CD14-positive monocyte (primary cell): ENCODE measurements around the gene NUP205. TPM values are rescaled to one million over a fixed set of nuclear protein-coding genes. Genes with fewer than 3 reads are reported as not detected.

Source experiments
- DNase-seq, 3 donors: peaks; one replicate each; pipeline ENCODE4 v3.0.0-alpha.2; 2011 to 2022
- H2AFZ ChIP-seq: 2 replicates; pipeline ENCODE4 v1.6.0; 2012; ENCODE audit warnings: mild to moderate bottlenecking, low read depth, low read length, inconsistent platforms; ENCODE audit not compliant: insufficient read depth, poor library complexity, severe bottlenecking
- H3K27ac ChIP-seq, 2 donors: 1 replicate in 1 of 2; 2 replicates in 1 of 2; pipeline ENCODE4 v1.5.1; 2012 to 2013; ENCODE audit warnings: low read length in 2 of 2, control low read depth in 1 of 2, inconsistent platforms in 1 of 2, low read depth in 1 of 2, mild to moderate bottlenecking in 1 of 2
- H3K27me3 ChIP-seq, 2 donors: one replicate each; pipeline versions ENCODE4 v1.6.0 to v1.6.1; 2011 to 2013; ENCODE audit warnings: low read length in 2 of 2; ENCODE audit not compliant: control insufficient read depth in 2 of 2, insufficient read depth in 2 of 2
- H3K36me3 ChIP-seq, 2 donors: replicated peaks in 1 of 2; 1 replicate in 1 of 2; 2 replicates in 1 of 2; pipeline versions ENCODE4 v1.5.1 to v1.6.1; 2012 to 2013; ENCODE audit warnings: low read length in 2 of 2, control low read depth in 1 of 2, inconsistent platforms in 1 of 2, mild to moderate bottlenecking in 1 of 2; ENCODE audit not compliant: insufficient read depth in 2 of 2, control insufficient read depth in 1 of 2
- H3K4me1 ChIP-seq, 2 donors: 1 replicate in 1 of 2; 2 replicates in 1 of 2; pipeline versions ENCODE4 v1.5.1 to v1.6.1; 2012 to 2013; ENCODE audit warnings: low read length in 2 of 2, control low read depth in 1 of 2, inconsistent platforms in 1 of 2, mild to moderate bottlenecking in 1 of 2, moderate library complexity in 1 of 2; ENCODE audit not compliant: insufficient read depth in 2 of 2, control insufficient read depth in 1 of 2
- H3K4me2 ChIP-seq: replicated peaks from 2 replicates; pipeline ENCODE3; 2012; ENCODE audit warnings: low read length, moderate library complexity, mild to moderate bottlenecking; ENCODE audit not compliant: poor library complexity, severe bottlenecking; ENCODE audit errors: extremely low read depth
- H3K4me3 ChIP-seq, 3 experiments: fragments of 200-600 bp in 1 of 3; sonication (generic) in 1 of 3; replicated peaks in 1 of 3; 1 replicate in 2 of 3; 2 replicates in 1 of 3; pipeline ENCODE4 v1.5.1; 2011 to 2013; ENCODE audit warnings: low read length in 3 of 3, mild to moderate bottlenecking in 3 of 3, control low read depth in 2 of 3, low read depth in 2 of 3, inconsistent platforms in 1 of 3, moderate library complexity in 1 of 3
- H3K79me2 ChIP-seq: 2 replicates; pipeline ENCODE4 v1.6.0; 2012; ENCODE audit warnings: mild to moderate bottlenecking, control low read depth, inconsistent platforms, low read length, moderate library complexity; ENCODE audit not compliant: insufficient read depth
- H3K9ac ChIP-seq: 2 replicates; pipeline ENCODE4 v1.6.0; 2017; ENCODE audit warnings: low read length, mild to moderate bottlenecking; ENCODE audit not compliant: insufficient read depth, poor library complexity, severe bottlenecking
- H3K9me3 ChIP-seq, 2 donors: replicated peaks in 1 of 2; 1 replicate in 1 of 2; 2 replicates in 1 of 2; pipeline versions ENCODE4 v1.5.1 to v1.6.1; 2012 to 2013; ENCODE audit warnings: low read length in 2 of 2, control low read depth in 1 of 2; ENCODE audit not compliant: control insufficient read depth in 1 of 2, insufficient read depth in 1 of 2
- H4K20me1 ChIP-seq: 2 replicates; pipeline ENCODE4 v1.6.0; 2012; ENCODE audit warnings: mild to moderate bottlenecking, low read length, control low read depth, moderate library complexity; ENCODE audit not compliant: insufficient read depth
- H3K27ac Mint-ChIP-seq, 7 donors: one replicate each; pipeline ENCODE4 v1.8.0; 2020; ENCODE audit warnings: mild to moderate bottlenecking in 7 of 7, mixed read lengths in 7 of 7, moderate library complexity in 6 of 7, inconsistent platforms in 2 of 7
- H3K27me3 Mint-ChIP-seq, 3 donors: one replicate each; pipeline ENCODE4 v1.8.0; 2021 to 2022; ENCODE audit warnings: low read depth in 3 of 3, mild to moderate bottlenecking in 3 of 3, mixed read lengths in 3 of 3, moderate library complexity in 3 of 3, inconsistent platforms in 1 of 3
- H3K36me3 Mint-ChIP-seq, 2 donors: one replicate each; pipeline ENCODE4 v1.8.0; 2020; ENCODE audit warnings: mixed read lengths in 2 of 2, inconsistent platforms in 1 of 2, mild to moderate bottlenecking in 1 of 2
- H3K4me1 Mint-ChIP-seq: one replicate; pipeline ENCODE4 v1.8.0; 2020; ENCODE audit warnings: mild to moderate bottlenecking, mixed read lengths
- H3K4me3 Mint-ChIP-seq, 2 donors: one replicate each; pipeline ENCODE4 v1.8.0; 2020; ENCODE audit warnings: mild to moderate bottlenecking in 2 of 2, mixed read lengths in 2 of 2, moderate library complexity in 1 of 2
- H3K9me3 Mint-ChIP-seq, 7 donors: one replicate each; pipeline ENCODE4 v1.8.0; 2020 to 2022; ENCODE audit warnings: mixed read lengths in 7 of 7, mild to moderate bottlenecking in 6 of 7, moderate library complexity in 6 of 7, inconsistent platforms in 2 of 7
- CTCF ChIP-seq: fragments of 200-600 bp; IDR thresholded peaks from one replicate; pipeline ENCODE4 v1.8.0; 2022; ENCODE audit warnings: antibody characterized with exemption, mild to moderate bottlenecking
- WGBS: methylation state at CpG from one replicate; pipeline ENCODE4 v1.1.5; 2013; ENCODE audit warnings: missing lambda C conversion rate; ENCODE audit not compliant: insufficient coverage; 5-methylcytosine and 5-hydroxymethylcytosine counted together
- intact Hi-C, 2 donors: fragments of 100-400 bp; cut with micrococcal nuclease; formaldehyde crosslinking; loops; one replicate each; pipeline versions ENCODE4 v1.15.0 to v1.15.1; 2023
- polyA plus RNA-seq, 3 donors: library from polyadenylated mRNA; depleted of rRNA in 1 of 3; unstranded in 2 of 3; stranded (reverse) in 1 of 3; fragments of 300-500 nt in 2 of 3; fragments of >200 nt in 1 of 3; fragmentation: Illumina TruSeq in 2 of 3; gene quantifications; 1 replicate in 2 of 3; 2 replicates in 1 of 3; pipeline ENCODE4 v1.2.3, GENCODE V29; 2012 to 2021

Gene NUP205
- polyA plus RNA-seq, 3 donors: 10.9 to 15.2 (median 13.7) TPM

GRCh38 chr7:135681762-135682161 is 124.0 kb downstream of the NUP205 start:
- Histone ChIP-seq H3K79me2 (no peaks in the 10 kb centered on the region), H3K4me3 (no peak overlapping the region), H3K9me3 (no peaks in the 10 kb centered on the region), H3K9ac (no peak overlapping the region), H3K36me3 (peaks cover 12 to 41% of the 10 kb centered on the region in 2 donors), H4K20me1 (no peaks in the 10 kb centered on the region), H3K4me2 (no peak overlapping the region), H3K4me1 (no peaks in the 10 kb centered on the region), H3K27ac (no peak overlapping the region), H3K27me3 (no peaks in the 10 kb centered on the region), H2AFZ (no peak overlapping the region)
- intact Hi-C loops: no loop called here
- Mint-ChIP-seq H3K4me3 (no peak overlapping the region), H3K27ac (no peak overlapping the region), H3K27me3 (no peaks in the 10 kb centered on the region), H3K4me1 (no peaks in the 10 kb centered on the region), H3K36me3 (peaks cover 33 to 38% of the 10 kb centered on the region in 2 donors), H3K9me3 (peaks cover 0 to 3% (median 0%) of the 10 kb centered on the region in 7 donors)
- 65% methylated on average over 3 of the region's 5 CpGs for WGBS
- no peak for DNase-seq
- no peak for TF ChIP-seq CTCF

GRCh38 chr7:135682191-135682590 is 124.5 kb downstream of the NUP205 start:
- WGBS: 96% methylated on average over 2 of the region's 3 CpGs
- no peak overlapping the region for H3K4me3 Mint-ChIP-seq

More at GRCh38 chr7:135682191-135682590, 124.5 kb downstream of the NUP205 start:
- Histone ChIP-seq H3K27me3 (no peaks in the 10 kb centered on the region), H3K79me2 (no peaks in the 10 kb centered on the region), H3K9ac (no peak overlapping the region), H2AFZ (no peak overlapping the region), H4K20me1 (no peaks in the 10 kb centered on the region), H3K9me3 (no peaks in the 10 kb centered on the region), H3K27ac (no peak overlapping the region), H3K4me2 (no peak overlapping the region), H3K4me1 (no peaks in the 10 kb centered on the region), H3K36me3 (peaks cover 10 to 37% of the 10 kb centered on the region in 2 donors), H3K4me3 (no peak overlapping the region)
- no peaks in the 10 kb centered on the region for H3K27me3 Mint-ChIP-seq
- TF ChIP-seq CTCF: no peak
- no peak overlapping the region for H3K27ac Mint-ChIP-seq
- H3K9me3 Mint-ChIP-seq: peaks cover 0 to 3% (median 0%) of the 10 kb centered on the region in 7 donors
- H3K4me1 Mint-ChIP-seq: no peaks in the 10 kb centered on the region
- intact Hi-C loops: no loop called here
- DNase-seq: no peak
- peaks cover 30 to 34% of the 10 kb centered on the region in 2 donors for H3K36me3 Mint-ChIP-seq
